ENCODE data around the gene SLC11A2. TPM values are rescaled to one million over a fixed set of nuclear protein-coding genes. Genes with fewer than 3 reads are reported as not detected.

Gene SLC11A2
- total RNA-seq, 1 donor from 2014 or later = 42.6 TPM

GRCh38 chr12:51047655-51048540 is 21.7 kb upstream of the SLC11A2 start, which contains the start of gene LETMD1:
Gene LETMD1, plus strand, starts transcription at chr12:51048327. Its CDS starts 30 bp downstream, at chr12:51048357.
- Mint-ChIP-seq H3K27me3 (ENCODE audit: unreplicated experiment) (no peaks in the 10 kb centered on the region), H3K4me3 (ENCODE audit: unreplicated experiment) (peak within 1 kb of the TSS; percentile 87), H3K9me3 (ENCODE audit: unreplicated experiment) (no peaks in the 10 kb centered on the region), H3K4me1 (ENCODE audit: unreplicated experiment) (peaks cover 30% of the 10 kb centered on the region), H3K27ac (ENCODE audit: unreplicated experiment) (peak within 1 kb of the TSS; percentile 86), H3K36me3 (ENCODE audit: unreplicated experiment) (peaks cover 4% of the 10 kb centered on the region)
- DNase-seq (ENCODE audit: extremely low spot score, unreplicated experiment) = peak; percentile 96
- peak; percentile 97 for TF ChIP-seq CTCF (IDR thresholded peaks at IDR 0.05)

GRCh38 chr12:51036279-51036678 is 10.1 kb upstream of the SLC11A2 start:
- H3K9me3 Mint-ChIP-seq (ENCODE audit: unreplicated experiment) = no peaks in the 10 kb centered on the region
- no peaks in the 10 kb centered on the region for H3K27me3 Mint-ChIP-seq (ENCODE audit: unreplicated experiment)
- DNase-seq (ENCODE audit: extremely low spot score, unreplicated experiment) = no peak
- H3K4me3 Mint-ChIP-seq (ENCODE audit: unreplicated experiment) = no peak overlapping the region
- no peak for TF ChIP-seq CTCF (IDR thresholded peaks at IDR 0.05)
- no peaks in the 10 kb centered on the region for H3K36me3 Mint-ChIP-seq (ENCODE audit: unreplicated experiment)
- no peak overlapping the region for H3K27ac Mint-ChIP-seq (ENCODE audit: unreplicated experiment)
- H3K4me1 Mint-ChIP-seq (ENCODE audit: unreplicated experiment) = peaks cover 4% of the 10 kb centered on the region

GRCh38 chr12:51033457-51034089 is 7.4 kb upstream of the SLC11A2 start:
- no peak overlapping the region for H3K4me3 Mint-ChIP-seq (ENCODE audit: unreplicated experiment)
- no peak overlapping the region for H3K27ac Mint-ChIP-seq (ENCODE audit: unreplicated experiment)
- no peaks in the 10 kb centered on the region for H3K27me3 Mint-ChIP-seq (ENCODE audit: unreplicated experiment)
- no peaks in the 10 kb centered on the region for H3K9me3 Mint-ChIP-seq (ENCODE audit: unreplicated experiment)
- peaks cover 9% of the 10 kb centered on the region for H3K4me1 Mint-ChIP-seq (ENCODE audit: unreplicated experiment)
- no peak for TF ChIP-seq CTCF (IDR thresholded peaks at IDR 0.05)
- H3K36me3 Mint-ChIP-seq (ENCODE audit: unreplicated experiment) = no peaks in the 10 kb centered on the region
- DNase-seq (ENCODE audit: extremely low spot score, unreplicated experiment) = no peak

- DNase-seq (ENCODE audit: extremely low spot score, unreplicated experiment) = no peak
- no peaks in the 10 kb centered on the region for H3K36me3 Mint-ChIP-seq (ENCODE audit: unreplicated experiment)
- H3K27me3 Mint-ChIP-seq (ENCODE audit: unreplicated experiment) = no peaks in the 10 kb centered on the region
- H3K4me1 Mint-ChIP-seq (ENCODE audit: unreplicated experiment) = peaks cover 11% of the 10 kb centered on the region
- H3K27ac Mint-ChIP-seq (ENCODE audit: unreplicated experiment) = no peak overlapping the region
- TF ChIP-seq CTCF (IDR thresholded peaks at IDR 0.05) = no peak
- H3K9me3 Mint-ChIP-seq (ENCODE audit: unreplicated experiment) = no peaks in the 10 kb centered on the region
- no peak overlapping the region for H3K4me3 Mint-ChIP-seq (ENCODE audit: unreplicated experiment)
These were observed 6.9 kb upstream of the SLC11A2 start for GRCh38 chr12:51033048-51033447.

GRCh38 chr12:51028813-51029150 is 2.6 kb upstream of the SLC11A2 start:
- TF ChIP-seq CTCF (IDR thresholded peaks at IDR 0.05) = no peak
- no peaks in the 10 kb centered on the region for H3K9me3 Mint-ChIP-seq (ENCODE audit: unreplicated experiment)
- no peak for DNase-seq (ENCODE audit: extremely low spot score, unreplicated experiment)
- H3K36me3 Mint-ChIP-seq (ENCODE audit: unreplicated experiment) = no peaks in the 10 kb centered on the region
- H3K27me3 Mint-ChIP-seq (ENCODE audit: unreplicated experiment) = no peaks in the 10 kb centered on the region
- peaks cover 31% of the 10 kb centered on the region for H3K4me1 Mint-ChIP-seq (ENCODE audit: unreplicated experiment)
- H3K27ac Mint-ChIP-seq (ENCODE audit: unreplicated experiment) = no peak overlapping the region
- H3K4me3 Mint-ChIP-seq (ENCODE audit: unreplicated experiment) = no peak overlapping the region

All from osteocyte (in vitro differentiated cells).